ENCODE data around the gene KY. TPM values are rescaled to one million over a fixed set of nuclear protein-coding genes. Genes with fewer than 3 reads are reported as not detected.

The KY gene
- polyA plus RNA-seq, 1 donor (not counting 4 experiments of a cell fraction or from before 2014, with no cell fraction given): not detected

DNA sequence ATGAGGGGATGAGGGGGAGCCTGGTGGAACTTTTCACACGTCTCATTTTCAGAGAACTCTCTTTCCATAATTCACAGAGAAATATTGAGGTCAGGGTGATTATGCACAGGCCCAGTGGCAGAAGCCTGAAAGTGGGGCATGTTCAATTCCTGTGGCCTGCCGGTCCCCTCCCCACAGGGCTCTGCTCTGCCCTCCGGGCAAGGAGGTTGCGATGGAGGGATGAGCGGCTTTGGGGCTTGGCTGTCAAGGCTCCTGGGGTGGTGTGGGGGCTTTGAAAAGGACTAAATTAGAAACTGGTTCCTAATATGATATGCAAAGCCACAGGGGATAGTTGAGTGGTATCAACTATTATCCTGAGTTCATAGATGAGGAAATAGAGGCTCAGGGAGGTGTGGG is 9.2 kb upstream of the KY start:
- H3K4me2 ChIP-seq (ENCODE audit: control insufficient read depth, extremely low read depth, insufficient read depth, low read depth, low read length): no peak overlapping the region
- no peak overlapping the region for H3K4me3 ChIP-seq (ENCODE audit: control insufficient read depth in 2 of 3, extremely low read depth in 1 of 3, insufficient read depth in 2 of 3, low read depth in 1 of 3, low read length in 3 of 3)
- no peak for DNase-seq (ENCODE audit: low read depth, low spot score)
- no peak overlapping the region for H3K9ac ChIP-seq (ENCODE audit: control insufficient read depth, extremely low read depth, insufficient read depth, low read length)
- no peaks in the 10 kb centered on the region for H3K4me1 ChIP-seq (ENCODE audit: control insufficient read depth, extremely low read depth, insufficient read depth, low read length)
- no peak for FAIRE-seq
- H3K9me1 ChIP-seq (ENCODE audit: control insufficient read depth, extremely low read depth, insufficient read depth, low read length): no peaks in the 10 kb centered on the region
- H3K79me2 ChIP-seq (ENCODE audit: control insufficient read depth, insufficient read depth, low read length): no peaks in the 10 kb centered on the region
- no peak overlapping the region for H2AFZ ChIP-seq (ENCODE audit: control insufficient read depth, low read length)
- no peak overlapping the region for H3K27ac ChIP-seq (ENCODE audit: control insufficient read depth, insufficient read depth, low read length)
- H3K27me3 ChIP-seq (ENCODE audit: control insufficient read depth, extremely low read depth, insufficient read depth, low read length): peaks cover 3% of the 10 kb centered on the region
- no peak for TF ChIP-seq CTCF (optimal IDR thresholded peaks at IDR 0.05 in 1 of 3, IDR thresholded peaks at IDR 0.05 in 1 of 3, conservative IDR thresholded peaks at IDR 0.05 in 1 of 3; ENCODE audit: extremely low read depth in 1 of 3, insufficient read depth in 2 of 3, low read length in 3 of 3)
- TF ChIP-seq EZH2 (IDR thresholded peaks at IDR 0.05; ENCODE audit: low read length): no peak
- H3K9me3 ChIP-seq (ENCODE audit: control insufficient read depth, low read depth, low read length): no peaks in the 10 kb centered on the region
- no peaks in the 10 kb centered on the region for H4K20me1 ChIP-seq (ENCODE audit: control insufficient read depth, extremely low read depth, insufficient read depth, low read length)
- dilution Hi-C loops (cut with MboI; ENCODE audit: extremely low pct_ligation_motif_present, low sequenced_read_pairs): no loop called here
- no peaks in the 10 kb centered on the region for H3K36me3 ChIP-seq (ENCODE audit: control insufficient read depth in 2 of 2, extremely low read depth in 1 of 2, insufficient read depth in 2 of 2, low read length in 2 of 2)

- Histone ChIP-seq H3K9ac (ENCODE audit: control insufficient read depth, extremely low read depth, insufficient read depth, low read length) (no peak overlapping the region), H4K20me1 (ENCODE audit: control insufficient read depth, extremely low read depth, insufficient read depth, low read length) (no peaks in the 10 kb centered on the region), H3K36me3 (ENCODE audit: control insufficient read depth in 2 of 2, extremely low read depth in 1 of 2, insufficient read depth in 2 of 2, low read length in 2 of 2) (no peaks in the 10 kb centered on the region), H3K4me3 (ENCODE audit: control insufficient read depth in 2 of 3, extremely low read depth in 1 of 3, insufficient read depth in 2 of 3, low read depth in 1 of 3, low read length in 3 of 3) (no peak overlapping the region), H3K27me3 (ENCODE audit: control insufficient read depth, extremely low read depth, insufficient read depth, low read length) (peaks cover 3% of the 10 kb centered on the region), H3K4me2 (ENCODE audit: control insufficient read depth, extremely low read depth, insufficient read depth, low read depth, low read length) (no peak overlapping the region), H2AFZ (ENCODE audit: control insufficient read depth, low read length) (no peak overlapping the region), H3K79me2 (ENCODE audit: control insufficient read depth, insufficient read depth, low read length) (no peaks in the 10 kb centered on the region), H3K9me3 (ENCODE audit: control insufficient read depth, low read depth, low read length) (no peaks in the 10 kb centered on the region), H3K4me1 (ENCODE audit: control insufficient read depth, extremely low read depth, insufficient read depth, low read length) (no peaks in the 10 kb centered on the region), H3K27ac (ENCODE audit: control insufficient read depth, insufficient read depth, low read length) (no peak overlapping the region), H3K9me1 (ENCODE audit: control insufficient read depth, extremely low read depth, insufficient read depth, low read length) (no peaks in the 10 kb centered on the region)
- DNase-seq (ENCODE audit: low read depth, low spot score): no peak
- no peak for TF ChIP-seq CTCF (optimal IDR thresholded peaks at IDR 0.05 in 1 of 3, IDR thresholded peaks at IDR 0.05 in 1 of 3, conservative IDR thresholded peaks at IDR 0.05 in 1 of 3; ENCODE audit: extremely low read depth in 1 of 3, insufficient read depth in 2 of 3, low read length in 3 of 3)
- no peak for TF ChIP-seq EZH2 (IDR thresholded peaks at IDR 0.05; ENCODE audit: low read length)
- FAIRE-seq: no peak
- dilution Hi-C loops (cut with MboI; ENCODE audit: extremely low pct_ligation_motif_present, low sequenced_read_pairs): no loop called here
Measured at GRCh38 chr3:134659391-134660045, 8.7 kb upstream of the KY start.

Data from keratinocyte (primary cell).